SU-DHL-6 (cell line): Measurements from ENCODE around the gene CEP128.

Experiments used
- H2AFZ ChIP-seq: fragments of 200-600 bp; sonication (generic); 2 replicates; pipeline ENCODE4 v1.6.1; 2014; ENCODE audit warnings: low read depth, mild to moderate bottlenecking, moderate library complexity, mixed read lengths, antibody characterized with exemption, low read length; ENCODE audit not compliant: severe bottlenecking
- H3F3A ChIP-seq: fragments of 200-600 bp; shearing (Covaris generic); 2 replicates; pipeline ENCODE4 v1.6.0; 2016; ENCODE audit warnings: antibody characterized with exemption, mild to moderate bottlenecking; ENCODE audit not compliant: insufficient read depth
- H3K27ac ChIP-seq: fragments of 200-600 bp; sonication (generic); 2 replicates; pipeline ENCODE4 v1.5.1; 2016; ENCODE audit warnings: low read depth, mild to moderate bottlenecking, low read length, moderate library complexity, mixed read lengths
- H3K27me3 ChIP-seq: fragments of 200-600 bp; sonication (generic), shearing (Covaris generic); 2 replicates; pipeline ENCODE4 v1.6.0; 2014; ENCODE audit warnings: mild to moderate bottlenecking, low read length
- H3K36me3 ChIP-seq: fragments of 200-600 bp; sonication (generic); 2 replicates; pipeline ENCODE4 v1.6.1; 2014; ENCODE audit warnings: mild to moderate bottlenecking, low read length, mixed read lengths
- H3K4me2 ChIP-seq: fragments of 300-600, 200-600 bp; shearing (Covaris generic), sonication (generic); 2 replicates; pipeline ENCODE4 v1.6.0; 2014; ENCODE audit warnings: low read length, low read depth, mild to moderate bottlenecking; ENCODE audit not compliant: poor library complexity, severe bottlenecking
- H3K4me3 ChIP-seq: fragments of 200-600 bp; sonication (generic); 2 replicates; pipeline ENCODE4 v1.5.1; 2014; ENCODE audit warnings: antibody characterized with exemption, low read length, mild to moderate bottlenecking, mixed read lengths; ENCODE audit not compliant: insufficient read depth, poor library complexity, severe bottlenecking
- H3K79me2 ChIP-seq: fragments of 200-600 bp; sonication (generic); 2 replicates; pipeline ENCODE4 v1.6.1; 2014; ENCODE audit warnings: mild to moderate bottlenecking, low read length, moderate library complexity; ENCODE audit not compliant: insufficient read depth
- H3K9ac ChIP-seq: fragments of 200-600 bp; sonication (generic); 2 replicates; pipeline ENCODE4 v1.7.0; 2014; ENCODE audit warnings: mild to moderate bottlenecking, low read length
- H3K9me2 ChIP-seq: fragments of 200-600 bp; sonication (generic); replicated peaks from 2 replicates; pipeline ENCODE4 v1.6.1; 2014; ENCODE audit warnings: low read length; ENCODE audit not compliant: insufficient read depth
- H3K9me3 ChIP-seq: fragments of 200-600 bp; sonication (generic); 2 replicates; pipeline ENCODE4 v1.6.1; 2014; ENCODE audit warnings: low read length, mixed read lengths; ENCODE audit not compliant: insufficient read depth
- H4K20me1 ChIP-seq: fragments of 200-600 bp; sonication (generic); 2 replicates; pipeline ENCODE4 v1.6.1; 2014; ENCODE audit warnings: low read depth, mild to moderate bottlenecking, antibody characterized with exemption, low read length, moderate library complexity, mixed read lengths
- CTCF ChIP-seq: fragments of 200-600 bp; sonication (generic); IDR thresholded peaks from one replicate; pipeline ENCODE4 v1.5.1; 2017; ENCODE audit warnings: antibody characterized with exemption, mild to moderate bottlenecking, low read length, moderate library complexity; ENCODE audit not compliant: insufficient read depth, poor library complexity, severe bottlenecking
- EZH2phosphoT487 ChIP-seq: fragments of 200-600 bp; sonication (generic), shearing (Covaris generic); conservative IDR thresholded peaks from 2 replicates; pipeline ENCODE4 v1.6.1; 2018; ENCODE audit warnings: mild to moderate bottlenecking, antibody characterized with exemption, low read length, moderate library complexity, mixed read lengths

Gene CEP128

GRCh38 chr14:80629606-80630005, 311.9 kb downstream of the CEP128 start:
- Histone ChIP-seq H3K27me3 (no peaks in the 10 kb centered on the region), H3K36me3 (no peaks in the 10 kb centered on the region), H3K4me2 (no peak overlapping the region), H3K4me3 (no peak overlapping the region), H3K79me2 (no peaks in the 10 kb centered on the region), H3F3A (no peaks in the 10 kb centered on the region), H4K20me1 (no peaks in the 10 kb centered on the region), H2AFZ (no peak overlapping the region), H3K9me2 (no peaks in the 10 kb centered on the region), H3K9ac (no peak overlapping the region), H3K27ac (no peak overlapping the region), H3K9me3 (no peaks in the 10 kb centered on the region)
- TF ChIP-seq CTCF (no peak), EZH2phosphoT487 (no peak)

GRCh38 chr14:80628547-80628946, 313.0 kb downstream of the CEP128 start:
- Histone ChIP-seq H3K27me3 (no peaks in the 10 kb centered on the region), H2AFZ (no peak overlapping the region), H3K4me2 (no peak overlapping the region), H3K4me3 (no peak overlapping the region), H3F3A (no peaks in the 10 kb centered on the region), H3K9ac (no peak overlapping the region), H4K20me1 (no peaks in the 10 kb centered on the region), H3K36me3 (no peaks in the 10 kb centered on the region), H3K79me2 (no peaks in the 10 kb centered on the region), H3K9me2 (no peaks in the 10 kb centered on the region), H3K27ac (no peak overlapping the region), H3K9me3 (no peaks in the 10 kb centered on the region; the same call in 1 of the 2 replicates)
- TF ChIP-seq EZH2phosphoT487 (no peak), CTCF (no peak)

- Histone ChIP-seq H3K9ac (no peak overlapping the region), H3F3A (no peaks in the 10 kb centered on the region), H4K20me1 (no peaks in the 10 kb centered on the region), H3K27me3 (no peaks in the 10 kb centered on the region), H3K4me2 (no peak overlapping the region), H3K79me2 (no peaks in the 10 kb centered on the region), H3K27ac (no peak overlapping the region), H3K36me3 (no peaks in the 10 kb centered on the region), H3K9me2 (no peaks in the 10 kb centered on the region), H3K9me3 (no peaks in the 10 kb centered on the region; the same call in 1 of the 2 replicates), H2AFZ (no peak overlapping the region), H3K4me3 (no peak overlapping the region)
- no peak for TF ChIP-seq EZH2phosphoT487
- no peak for TF ChIP-seq CTCF
These were observed 313.8 kb downstream of the CEP128 start for GRCh38 chr14:80627745-80628144.

GRCh38 chr14:80624581-80624980, 317.0 kb downstream of the CEP128 start:
- no peaks in the 10 kb centered on the region for H3F3A ChIP-seq
- no peaks in the 10 kb centered on the region for H3K79me2 ChIP-seq
- no peak overlapping the region for H3K4me3 ChIP-seq
- no peak overlapping the region for H3K27ac ChIP-seq
- H2AFZ ChIP-seq, result no peak overlapping the region
- H3K9me3 ChIP-seq, result no peaks in the 10 kb centered on the region; the same call in 1 of the 2 replicates
- H3K4me2 ChIP-seq, result no peak overlapping the region
- H3K9ac ChIP-seq, result no peak overlapping the region
- no peak for TF ChIP-seq EZH2phosphoT487
- no peak for TF ChIP-seq CTCF
- no peaks in the 10 kb centered on the region for H3K36me3 ChIP-seq
- H3K9me2 ChIP-seq, result no peaks in the 10 kb centered on the region
- H3K27me3 ChIP-seq, result no peaks in the 10 kb centered on the region
- H4K20me1 ChIP-seq, result no peaks in the 10 kb centered on the region
